ENCODE results near the gene LMBR1. TPM values are rescaled to one million over a fixed set of nuclear protein-coding genes. Genes with fewer than 3 reads are reported as not detected.

LMBR1 gene
- total and polyA plus RNA-seq, 8 donors, result 7.5 to 187 (median 97.2) TPM

GRCh38 chr7:156693627-156694026 is 199.4 kb downstream of the LMBR1 start:
- no peak overlapping the region for H3K4me3 ChIP-seq
- intact Hi-C loops (cut with DNase I; ENCODE audit: low total_unique reads), result no loop called here
- peaks cover 0 to 18% (median 8%) of the 10 kb centered on the region in 4 donors for H3K36me3 ChIP-seq
- H3K4me1 ChIP-seq, result no peaks in the 10 kb centered on the region
- H3K27ac ChIP-seq, result no peak overlapping the region
- H3K27me3 ChIP-seq, result no peaks in the 10 kb centered on the region
- peaks cover 0 to 26% (median 14%) of the 10 kb centered on the region in 4 donors for H3K9me3 ChIP-seq
- TF ChIP-seq POLR2A (IDR thresholded peaks at IDR 0.05) (no peak), POLR2AphosphoS5 (IDR thresholded peaks at IDR 0.05) (no peak), CTCF (IDR thresholded peaks at IDR 0.05) (no peak), EP300 (IDR thresholded peaks at IDR 0.05) (no peak)
- no peak for DNase-seq
- WGBS, 5 donors, result 87 to 92% (median 90%) methylated on average over 3 of the region's 3 CpGs

DNA sequence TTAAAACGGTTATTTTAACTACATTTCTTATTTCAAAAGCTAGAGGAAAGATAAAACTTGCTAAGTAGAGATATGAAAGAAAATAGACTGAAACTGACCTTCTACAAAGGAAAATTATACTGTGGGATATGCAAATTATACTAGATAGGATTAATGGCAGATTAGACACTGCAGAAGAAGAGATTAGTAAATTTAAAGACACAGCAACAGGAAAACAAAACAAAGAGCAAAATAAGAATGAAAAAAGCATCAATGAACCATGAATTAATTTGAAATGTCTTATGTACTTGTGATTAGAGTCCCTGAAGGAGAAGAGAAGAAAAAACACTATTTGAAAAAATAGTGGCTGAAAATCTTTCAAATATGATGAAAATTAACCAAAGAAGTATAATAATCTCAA is 200.1 kb downstream of the LMBR1 start:
- TF ChIP-seq POLR2AphosphoS5 (IDR thresholded peaks at IDR 0.05) (no peak), POLR2A (IDR thresholded peaks at IDR 0.05) (no peak), EP300 (IDR thresholded peaks at IDR 0.05) (no peak), CTCF (IDR thresholded peaks at IDR 0.05) (no peak)
- Histone ChIP-seq H3K36me3 (peaks cover 0 to 10% (median 5%) of the 10 kb centered on the region in 4 donors), H3K9me3 (peaks cover 0 to 18% (median 12%) of the 10 kb centered on the region in 4 donors), H3K27me3 (no peaks in the 10 kb centered on the region), H3K27ac (no peak overlapping the region), H3K4me1 (no peaks in the 10 kb centered on the region), H3K4me3 (no peak overlapping the region)
- WGBS, 5 donors, result 63 to 84% (median 68%) methylated on average over 1 of the region's 1 CpG
- DNase-seq, result no peak
- intact Hi-C loops (cut with DNase I; ENCODE audit: low total_unique reads), result no loop called here

DNA sequence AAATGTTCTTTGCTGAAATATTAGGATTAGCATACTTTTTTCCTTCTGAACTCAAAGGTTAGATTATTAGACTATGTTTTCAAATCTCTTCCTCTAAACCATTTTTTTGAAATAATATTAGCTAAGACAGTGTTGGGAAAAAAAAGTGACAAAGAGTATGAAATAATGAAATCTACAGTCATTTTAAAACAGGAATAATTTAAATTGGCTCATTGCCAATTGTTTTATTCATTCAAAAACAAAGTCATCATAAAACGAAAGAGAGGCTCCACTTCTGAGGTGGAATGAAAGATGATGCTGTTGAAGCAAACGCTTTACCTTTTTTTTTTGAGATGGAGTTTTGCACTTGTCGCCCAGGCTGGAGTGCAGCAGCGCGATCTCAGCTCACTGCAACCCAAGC is 201.2 kb downstream of the LMBR1 start:
- TF ChIP-seq POLR2A (IDR thresholded peaks at IDR 0.05), result no peak
- TF ChIP-seq EP300 (IDR thresholded peaks at IDR 0.05), result no peak
- TF ChIP-seq POLR2AphosphoS5 (IDR thresholded peaks at IDR 0.05), result no peak
- no peak for TF ChIP-seq CTCF (IDR thresholded peaks at IDR 0.05)
- H3K27me3 ChIP-seq, result no peaks in the 10 kb centered on the region
- peaks cover 0 to 7% (median 3%) of the 10 kb centered on the region in 4 donors for H3K9me3 ChIP-seq
- no peak for DNase-seq
- 73 to 93% (median 82%) methylated on average over 5 of the region's 5 CpGs for WGBS, 5 donors
- no peak overlapping the region for H3K4me3 ChIP-seq
- H3K27ac ChIP-seq, result no peak overlapping the region
- peaks cover 0 to 6% (median 1%) of the 10 kb centered on the region in 4 donors for H3K36me3 ChIP-seq
- intact Hi-C loops (cut with DNase I; ENCODE audit: low total_unique reads), result no loop called here
- no peaks in the 10 kb centered on the region for H3K4me1 ChIP-seq

- intact Hi-C loops (cut with DNase I; ENCODE audit: low total_unique reads), result no loop called here
- no peak overlapping the region for H3K27ac ChIP-seq
- 66 to 88% (median 80%) methylated on average over 4 of the region's 4 CpGs for WGBS, 5 donors
- peaks cover 5 to 40% (median 37%) of the 10 kb centered on the region in 4 donors for H3K36me3 ChIP-seq
- H3K4me1 ChIP-seq, result peaks cover 0 to 7% (median 2%) of the 10 kb centered on the region in 4 donors
- H3K4me3 ChIP-seq, result no peak overlapping the region
- no peaks in the 10 kb centered on the region for H3K9me3 ChIP-seq
- no peaks in the 10 kb centered on the region for H3K27me3 ChIP-seq
- TF ChIP-seq POLR2A (IDR thresholded peaks at IDR 0.05), result no peak
- no peak for DNase-seq
Observed at GRCh38 chr7:156684661-156685060, 208.3 kb downstream of the LMBR1 start.

- no peak for DNase-seq
- 90 to 96% (median 93%) methylated on average over 10 of the region's 10 CpGs for WGBS, 5 donors
- intact Hi-C loops (cut with DNase I; ENCODE audit: low total_unique reads), result no loop called here
- Histone ChIP-seq H3K9me3 (no peaks in the 10 kb centered on the region), H3K4me3 (no peak overlapping the region), H3K4me1 (peaks cover 0 to 7% (median 2%) of the 10 kb centered on the region in 4 donors), H3K27me3 (no peaks in the 10 kb centered on the region), H3K36me3 (peaks cover 5 to 45% (median 41%) of the 10 kb centered on the region in 4 donors), H3K27ac (no peak overlapping the region)
- no peak for TF ChIP-seq POLR2AphosphoS5 (IDR thresholded peaks at IDR 0.05)
- no peak for TF ChIP-seq EP300 (IDR thresholded peaks at IDR 0.05)
- TF ChIP-seq POLR2A (IDR thresholded peaks at IDR 0.05), result no peak
- no peak for TF ChIP-seq CTCF (IDR thresholded peaks at IDR 0.05)
Observed at GRCh38 chr7:156684251-156684650, 208.7 kb downstream of the LMBR1 start.
